Endothelial cell of umbilical vein (primary cell): ENCODE measurements around the gene KRT3. TPM values are rescaled to one million over a fixed set of nuclear protein-coding genes. Genes with fewer than 3 reads are reported as not detected.

Source experiments
- BruUV-seq: library from RNA; stranded (reverse); fragments of 400-500 nt; replicated peaks from 2 replicates; lab custom pipeline; 2021; lab: Mats Ljungman, UMichigan
- CTCF ChIA-PET: fragments of 300-600, 350-600 bp; sonication (Branson Sonifier 250); formaldehyde crosslinking; loops from one replicate; lab custom pipeline; 2021; ENCODE audit warnings: antibody characterized with exemption, inconsistent platforms; lab: Charles Lee
- POLR2A ChIA-PET: fragments of 300-600, 350-600 bp; sonication (Branson Sonifier 250); formaldehyde crosslinking; loops from one replicate; lab custom pipeline; 2021; ENCODE audit warnings: antibody characterized with exemption, inconsistent platforms; lab: Charles Lee
- DNase-seq: peaks from one replicate; pipeline ENCODE4 v3.0.0-alpha.2; 2011; ENCODE audit warnings: low read depth, low spot score
- FAIRE-seq: peaks from 2 replicates; lab custom pipeline; 2011; peaks lifted over from hg19 to GRCh38; lab: Jason Lieb, UNC
- H2AFZ ChIP-seq: 2 replicates; pipeline ENCODE4 v1.6.0; 2012; ENCODE audit warnings: low read depth, low read length, control low read depth, inconsistent platforms
- H3K27ac ChIP-seq: 2 replicates; pipeline ENCODE4 v1.5.1; 2011; ENCODE audit warnings: low read depth, mild to moderate bottlenecking, control low read depth, low read length, moderate library complexity; ENCODE audit not compliant: insufficient read depth
- H3K27me3 ChIP-seq, 2 experiments: 2 replicates each; pipeline versions ENCODE4 v1.6.0 to v1.6.1; 2011; ENCODE audit warnings: low read length in 2 of 2, mixed read lengths in 1 of 2; ENCODE audit not compliant: control insufficient read depth in 2 of 2, insufficient read depth in 2 of 2
- H3K36me3 ChIP-seq, 2 experiments: 2 replicates in 1 of 2; 3 replicates in 1 of 2; pipeline ENCODE4 v1.5.1; 2011; ENCODE audit warnings: low read length in 2 of 2, mild to moderate bottlenecking in 1 of 2, moderate library complexity in 1 of 2; ENCODE audit not compliant: control insufficient read depth in 2 of 2, insufficient read depth in 2 of 2; ENCODE audit errors: extremely low read depth in 1 of 2
- H3K4me1 ChIP-seq: 3 replicates; pipeline ENCODE4 v1.5.1; 2011; ENCODE audit warnings: mild to moderate bottlenecking, low read length; ENCODE audit not compliant: control insufficient read depth, insufficient read depth; ENCODE audit errors: extremely low read depth
- H3K4me2 ChIP-seq: 2 replicates; pipeline ENCODE4 v1.6.1; 2011; ENCODE audit warnings: low read length, control low read depth, mixed read lengths; ENCODE audit not compliant: insufficient read depth
- H3K4me3 ChIP-seq, 3 experiments: fragments of 200-600 bp in 1 of 3; sonication (generic), shearing (Covaris generic) in 1 of 3; replicated peaks in 1 of 3; 2 replicates each; pipeline ENCODE4 v1.5.1; 2011 to 2016; ENCODE audit warnings: control low read depth in 3 of 3, low read length in 3 of 3, mild to moderate bottlenecking in 2 of 3, inconsistent platforms in 1 of 3, low read depth in 1 of 3, moderate library complexity in 1 of 3; ENCODE audit not compliant: insufficient read depth in 1 of 3
- H3K79me2 ChIP-seq: 2 replicates; pipeline ENCODE4 v1.6.0; 2012; ENCODE audit warnings: low read length, inconsistent platforms; ENCODE audit not compliant: control insufficient read depth, insufficient read depth
- H3K9ac ChIP-seq: replicated peaks from 2 replicates; pipeline ENCODE3; 2011; ENCODE audit warnings: low read length, control low read depth; ENCODE audit not compliant: insufficient read depth; ENCODE audit errors: extremely low read depth
- H3K9me1 ChIP-seq: replicated peaks from 3 replicates; pipeline ENCODE4 v1.6.0; 2011; ENCODE audit warnings: mild to moderate bottlenecking, low read length; ENCODE audit not compliant: control insufficient read depth, insufficient read depth; ENCODE audit errors: extremely low read depth
- H3K9me3 ChIP-seq: replicated peaks from 2 replicates; pipeline ENCODE4 v1.5.1; 2012; ENCODE audit warnings: low read length, inconsistent platforms; ENCODE audit not compliant: control insufficient read depth, insufficient read depth
- H4K20me1 ChIP-seq: replicated peaks from 2 replicates; pipeline ENCODE3; 2011; ENCODE audit warnings: mild to moderate bottlenecking, low read length; ENCODE audit not compliant: control insufficient read depth, insufficient read depth; ENCODE audit errors: extremely low read depth
- CTCF ChIP-seq, 2 donors: IDR thresholded peaks; 1 replicate in 1 of 2; 2 replicates in 1 of 2; pipeline ENCODE4 v1.5.1; 2011; ENCODE audit warnings: low read length in 2 of 2, mild to moderate bottlenecking in 2 of 2, moderate library complexity in 2 of 2, control low read depth in 1 of 2, inconsistent platforms in 1 of 2, low read depth in 1 of 2; ENCODE audit not compliant: insufficient read depth in 1 of 2; ENCODE audit errors: extremely low read depth in 1 of 2
- EZH2 ChIP-seq: IDR thresholded peaks from 2 replicates; pipeline ENCODE4 v1.6.1; 2012; ENCODE audit warnings: borderline replicate concordance, low read depth, mild to moderate bottlenecking, moderate library complexity, low read length, inconsistent platforms; ENCODE audit not compliant: severe bottlenecking
- FOS ChIP-seq: IDR thresholded peaks from 2 replicates; pipeline ENCODE4 v1.6.1; 2011; ENCODE audit warnings: mild to moderate bottlenecking, low read length, moderate library complexity, borderline replicate concordance; ENCODE audit not compliant: insufficient read depth
- GATA2 ChIP-seq: IDR thresholded peaks from 2 replicates; pipeline ENCODE4 v1.7.0; 2011; ENCODE audit warnings: low read depth, mild to moderate bottlenecking, moderate library complexity, mixed read lengths, low read length; ENCODE audit not compliant: insufficient read length, insufficient read depth
- JUN ChIP-seq: IDR thresholded peaks from 2 replicates; pipeline ENCODE4 v1.6.1; 2011; ENCODE audit warnings: borderline replicate concordance, low read depth; ENCODE audit not compliant: insufficient read length, insufficient read depth
- MAX ChIP-seq: IDR thresholded peaks from 2 replicates; pipeline ENCODE4 v1.6.1; 2011; ENCODE audit not compliant: insufficient read depth, insufficient read length
- POLR2A ChIP-seq: IDR thresholded peaks from 2 replicates; pipeline ENCODE4 v1.6.1; 2012; ENCODE audit warnings: low read depth, mild to moderate bottlenecking, control low read depth, low read length
- POLR2AphosphoS5 ChIP-seq: IDR thresholded peaks from 2 replicates; pipeline ENCODE4 v1.6.1; 2012; ENCODE audit warnings: low read depth, mild to moderate bottlenecking, control low read depth, low read length, moderate library complexity; ENCODE audit not compliant: insufficient read depth
- dilution Hi-C: fragments of 300-500 bp; cut with MboI; formaldehyde crosslinking; loops from one replicate; pipeline ENCODE4 v1.15.0; 2019; ENCODE audit warnings: low sequenced_read_pairs; ENCODE audit not compliant: extremely low pct_ligation_motif_present
- intact Hi-C: fragments of 100-400 bp; cut with micrococcal nuclease; formaldehyde crosslinking; loops from one replicate; pipeline ENCODE4 v1.10.0; 2022
- polyA plus RNA-seq, 4 experiments: library from polyadenylated mRNA; depleted of rRNA in 3 of 4; stranded (reverse) in 3 of 4; unstranded in 1 of 4; fragments of >200 nt; gene quantifications; 2 replicates each; pipeline versions ENCODE4 v1.2.1 to v1.2.3, GENCODE V29; 2011 to 2012; ENCODE audit warnings: missing spikeins in 1 of 4
- total RNA-seq: library from RNA; stranded (reverse); gene quantifications from 2 replicates; pipeline ENCODE4 v1.2.3, GENCODE V29; 2021

Gene KRT3
- total and polyA plus RNA-seq, 2 donors (not counting 3 experiments of a cell fraction or from before 2014, with no cell fraction given) = not detected

GRCh38 chr12:52776913-52777395 lies 19.0 kb downstream of the KRT3 start, which contains the start of gene KRT76:
Gene KRT76 (minus strand): TSS chr12:52777345. CDS start chr12:52777291, 54 bp downstream.
- Histone ChIP-seq H4K20me1 (no peaks in the 10 kb centered on the region), H3K9ac (no peak within 1 kb of the TSS), H3K4me1 (no peaks in the 10 kb centered on the region), H3K4me3 (no peak within 1 kb of the TSS), H3K27me3 (peaks cover 8 to 10% of the 10 kb centered on the region in 2 experiments), H3K9me3 (no peaks in the 10 kb centered on the region), H3K9me1 (no peaks in the 10 kb centered on the region), H3K79me2 (no peaks in the 10 kb centered on the region), H3K27ac (no peak within 1 kb of the TSS), H2AFZ (no peak within 1 kb of the TSS), H3K36me3 (no peaks in the 10 kb centered on the region), H3K4me2 (no peak within 1 kb of the TSS)
- ChIA-PET CTCF (interaction anchor here (1.3 kb wide), 1 partner anchor 10 kb away, joined by 3 read pairs; no protein-coding TSS in a partner anchor), POLR2A (no interaction called here)
- intact Hi-C loops = no loop called here
- DNase-seq (no peak), FAIRE-seq (no peak)
- no peak for TF ChIP-seq EZH2
- no peak for TF ChIP-seq GATA2
- TF ChIP-seq FOS = no peak
- TF ChIP-seq POLR2AphosphoS5 = no peak
- no peak for TF ChIP-seq POLR2A
- TF ChIP-seq MAX = no peak
- no peak for TF ChIP-seq CTCF (IDR thresholded peaks at IDR 0.05; ENCODE audit: extremely low read depth in 1 of 2, insufficient read depth in 1 of 2, low read depth in 1 of 2, low read length in 2 of 2)
- no peak for TF ChIP-seq JUN
- no TSS peak for BruUV-seq
- dilution Hi-C loops = no loop called here
